Gastrocnemius medialis (tissue), 4 donors: ENCODE data around the gene ANKRD9.

Experiments
- POLR2A ChIP-seq, 2 donors: fragments of 450-650 bp; IDR thresholded peaks; one replicate each; pipeline ENCODE4 v1.6.1; 2017; ENCODE audit warnings: antibody characterized with exemption in 2 of 2, mild to moderate bottlenecking in 2 of 2, moderate library complexity in 2 of 2
- TF ChIP-seq, protein P1 (sequence below), 5 experiments: fragments of 450-650 bp in 3 of 5; fragments of 200-600 bp in 2 of 5; sonication (generic) in 2 of 5; IDR thresholded peaks in 4 of 5; conservative IDR thresholded peaks in 1 of 5; 1 replicate in 4 of 5; 2 replicates in 1 of 5; pipeline ENCODE4 v1.5.1; 2016 to 2019; ENCODE audit warnings: antibody characterized with exemption in 5 of 5, mild to moderate bottlenecking in 3 of 5, moderate library complexity in 3 of 5

DNA sequence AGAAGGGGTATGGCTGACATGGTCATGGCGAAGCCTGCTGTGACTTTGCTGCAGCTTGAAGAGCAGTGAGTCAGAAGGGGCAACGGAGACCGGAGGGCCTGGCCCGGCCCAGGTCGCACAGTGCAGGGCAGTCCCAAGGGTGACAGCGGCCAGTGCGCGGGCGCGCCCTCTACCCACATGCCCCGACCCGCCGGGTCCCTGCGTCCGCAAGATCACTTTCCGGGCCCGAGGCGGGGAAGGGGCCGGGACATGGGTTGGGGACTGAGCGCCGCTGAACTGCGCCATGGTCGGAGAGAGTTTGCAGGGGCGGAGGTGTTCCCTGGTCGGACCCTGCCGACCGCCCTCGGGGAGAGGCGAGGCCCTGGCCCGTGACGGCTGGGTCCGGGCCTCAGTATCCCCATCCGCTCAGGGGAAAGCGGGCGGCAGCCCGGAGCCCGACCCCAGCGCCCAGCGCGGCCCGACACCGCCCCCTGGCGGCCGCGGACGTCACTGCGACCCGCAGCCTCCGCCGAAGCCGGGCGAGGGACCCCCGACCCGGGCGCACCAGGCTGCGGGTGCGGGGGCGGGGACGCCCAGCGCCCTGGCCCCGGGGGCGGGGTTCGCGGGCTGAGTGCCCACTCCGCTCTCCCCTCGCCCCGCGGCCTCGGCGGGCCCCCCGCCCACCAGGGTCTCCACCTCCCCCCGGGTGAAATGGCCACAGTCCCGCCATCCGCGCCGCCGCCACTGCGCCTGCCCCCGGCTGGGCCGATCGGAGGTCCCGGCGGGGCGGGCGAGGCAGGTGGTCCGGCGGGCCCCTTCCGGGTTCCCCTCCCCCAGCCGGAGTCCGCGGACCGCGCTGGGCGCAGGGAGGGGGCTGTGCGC, 7.2 kb upstream of the ANKRD9 start:
- TF ChIP-seq, protein P1, sequence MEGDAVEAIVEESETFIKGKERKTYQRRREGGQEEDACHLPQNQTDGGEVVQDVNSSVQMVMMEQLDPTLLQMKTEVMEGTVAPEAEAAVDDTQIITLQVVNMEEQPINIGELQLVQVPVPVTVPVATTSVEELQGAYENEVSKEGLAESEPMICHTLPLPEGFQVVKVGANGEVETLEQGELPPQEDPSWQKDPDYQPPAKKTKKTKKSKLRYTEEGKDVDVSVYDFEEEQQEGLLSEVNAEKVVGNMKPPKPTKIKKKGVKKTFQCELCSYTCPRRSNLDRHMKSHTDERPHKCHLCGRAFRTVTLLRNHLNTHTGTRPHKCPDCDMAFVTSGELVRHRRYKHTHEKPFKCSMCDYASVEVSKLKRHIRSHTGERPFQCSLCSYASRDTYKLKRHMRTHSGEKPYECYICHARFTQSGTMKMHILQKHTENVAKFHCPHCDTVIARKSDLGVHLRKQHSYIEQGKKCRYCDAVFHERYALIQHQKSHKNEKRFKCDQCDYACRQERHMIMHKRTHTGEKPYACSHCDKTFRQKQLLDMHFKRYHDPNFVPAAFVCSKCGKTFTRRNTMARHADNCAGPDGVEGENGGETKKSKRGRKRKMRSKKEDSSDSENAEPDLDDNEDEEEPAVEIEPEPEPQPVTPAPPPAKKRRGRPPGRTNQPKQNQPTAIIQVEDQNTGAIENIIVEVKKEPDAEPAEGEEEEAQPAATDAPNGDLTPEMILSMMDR (IDR thresholded peaks at IDR 0.05 in 4 of 5, conservative IDR thresholded peaks at IDR 0.05 in 1 of 5), result peak; percentile 74 to 100 (median 100)
- no peak for TF ChIP-seq POLR2A (IDR thresholded peaks at IDR 0.05)
